H1 (cell line): ENCODE data around the gene SMIM35. TPM values are rescaled to one million over a fixed set of nuclear protein-coding genes. Genes with fewer than 3 reads are reported as not detected.

Source experiments
- CTCF ChIA-PET: fragments of 300-600 bp; sonication (Branson Sonifier 250); formaldehyde crosslinking; loops from one replicate; lab custom pipeline; 2021; ENCODE audit not compliant: partially characterized antibody; lab: Charles Lee
- POLR2A ChIA-PET: fragments of 300-600 bp; sonication (Branson Sonifier 250); formaldehyde crosslinking; loops from one replicate; lab custom pipeline; 2021; ENCODE audit warnings: inconsistent platforms; ENCODE audit not compliant: partially characterized antibody; lab: Charles Lee
- DNase-seq, 2 experiments: peaks; one replicate each; pipeline versions ENCODE4 v3.0.0 to v3.0.0-alpha.2; 2010 to 2022; ENCODE audit warnings: low spot score in 2 of 2, low read depth in 1 of 2, mixed read lengths in 1 of 2
- FAIRE-seq: peaks from 2 replicates; lab custom pipeline; 2011; peaks lifted over from hg19 to GRCh38; lab: Jason Lieb, UNC
- H2AFZ ChIP-seq: 2 replicates; pipeline ENCODE4 v1.8.1; 2012; ENCODE audit warnings: low read length, inconsistent platforms
- H2AK5ac ChIP-seq: 2 replicates; pipeline ENCODE4 v1.6.1; 2013; ENCODE audit warnings: low read depth, low read length
- H2BK120ac ChIP-seq: replicated peaks from 2 replicates; pipeline ENCODE3; 2013; ENCODE audit warnings: low read depth, low read length, inconsistent platforms
- H2BK12ac ChIP-seq: 2 replicates; pipeline ENCODE4 v1.6.1; 2013; ENCODE audit warnings: low read depth, low read length
- H2BK15ac ChIP-seq: 2 replicates; pipeline ENCODE4 v1.6.1; 2013; ENCODE audit warnings: low read length
- H2BK20ac ChIP-seq: 2 replicates; pipeline ENCODE4 v1.6.1; 2013; ENCODE audit warnings: low read length
- H2BK5ac ChIP-seq: 2 replicates; pipeline ENCODE4 v1.6.1; 2013; ENCODE audit warnings: low read depth, low read length
- H3K14ac ChIP-seq: 2 replicates; pipeline ENCODE4 v1.6.1; 2013; ENCODE audit warnings: inconsistent platforms; ENCODE audit not compliant: insufficient read length
- H3K18ac ChIP-seq: 2 replicates; pipeline ENCODE4 v1.6.1; 2013; ENCODE audit warnings: low read length; ENCODE audit errors: extremely low read depth
- H3K23ac ChIP-seq: 2 replicates; pipeline ENCODE4 v1.6.1; 2013; ENCODE audit warnings: inconsistent platforms; ENCODE audit not compliant: insufficient read length
- H3K23me2 ChIP-seq: 2 replicates; pipeline ENCODE4 v1.6.1; 2013; ENCODE audit warnings: low read depth, low read length
- H3K27ac ChIP-seq: 2 replicates; pipeline ENCODE4 v1.6.1; 2011; ENCODE audit warnings: low read depth, low read length, inconsistent platforms
- H3K27me3 ChIP-seq, 4 experiments: replicated peaks in 1 of 4; 1 replicate in 1 of 4; 2 replicates in 3 of 4; pipeline versions ENCODE4 v1.6.1 to v1.8.1; 2011 to 2013; ENCODE audit warnings: low read length in 3 of 4, mild to moderate bottlenecking in 3 of 4, inconsistent platforms in 2 of 4, mixed read lengths in 2 of 4, moderate library complexity in 1 of 4; ENCODE audit not compliant: control insufficient read depth in 3 of 4, insufficient read depth in 3 of 4; ENCODE audit errors: extremely low read depth in 1 of 4
- H3K36me3 ChIP-seq, 4 experiments: 2 replicates each; pipeline versions ENCODE4 v1.6.1 to v1.8.1; 2011 to 2013; ENCODE audit warnings: mild to moderate bottlenecking in 4 of 4, low read length in 3 of 4, moderate library complexity in 2 of 4, control low read depth in 1 of 4, inconsistent platforms in 1 of 4; ENCODE audit not compliant: insufficient read depth in 4 of 4, control insufficient read depth in 2 of 4
- H3K4ac ChIP-seq: replicated peaks from 2 replicates; pipeline ENCODE3; 2013; ENCODE audit warnings: low read length, low read depth, mixed read lengths, inconsistent platforms; ENCODE audit not compliant: insufficient read length
- H3K4me1 ChIP-seq, 4 experiments: replicated peaks in 1 of 4; 1 replicate in 1 of 4; 2 replicates in 3 of 4; pipeline versions ENCODE4 v1.6.1 to v1.8.1; 2011 to 2013; ENCODE audit warnings: low read length in 3 of 4, inconsistent platforms in 2 of 4, mixed read lengths in 1 of 4; ENCODE audit not compliant: insufficient read depth in 4 of 4, control insufficient read depth in 3 of 4
- H3K4me2 ChIP-seq, 2 experiments: 2 replicates each; pipeline versions ENCODE4 v1.6.1 to v1.8.1; 2011 to 2013; ENCODE audit warnings: low read depth in 2 of 2, low read length in 2 of 2, control low read depth in 1 of 2, inconsistent platforms in 1 of 2, mild to moderate bottlenecking in 1 of 2; ENCODE audit not compliant: insufficient read depth in 1 of 2
- H3K4me3 ChIP-seq, 4 experiments: fragments of 200-600, 300-600 bp in 1 of 4; sonication (generic), shearing (Covaris generic), sonication (Bioruptor Twin) in 1 of 4; 2 replicates each; pipeline versions ENCODE4 v1.5.1 to v1.8.1; 2011 to 2016; ENCODE audit warnings: low read length in 4 of 4, low read depth in 3 of 4, control low read depth in 2 of 4, inconsistent platforms in 2 of 4, mild to moderate bottlenecking in 2 of 4, mixed read lengths in 1 of 4, moderate library complexity in 1 of 4; ENCODE audit not compliant: insufficient read depth in 2 of 4; ENCODE audit errors: extremely low read depth in 1 of 4
- H3K56ac ChIP-seq: replicated peaks from 2 replicates; pipeline ENCODE3; 2013; ENCODE audit warnings: low read depth, mild to moderate bottlenecking, mixed read lengths, low read length, inconsistent platforms; ENCODE audit not compliant: insufficient read length
- H3K79me1 ChIP-seq: 2 replicates; pipeline ENCODE4 v1.6.1; 2013; ENCODE audit warnings: low read depth, low read length, control low read depth
- H3K79me2 ChIP-seq, 2 experiments: 2 replicates each; pipeline versions ENCODE4 v1.6.1 to v1.8.1; 2012 to 2013; ENCODE audit warnings: low read length in 2 of 2, mild to moderate bottlenecking in 2 of 2, inconsistent platforms in 1 of 2; ENCODE audit not compliant: insufficient read depth in 2 of 2, control insufficient read depth in 1 of 2
- H3K9ac ChIP-seq, 4 experiments: replicated peaks in 1 of 4; 1 replicate in 1 of 4; 2 replicates in 3 of 4; pipeline versions ENCODE4 v1.6.1 to v1.8.1; 2011 to 2013; ENCODE audit warnings: low read depth in 3 of 4, low read length in 3 of 4, control low read depth in 2 of 4, mild to moderate bottlenecking in 2 of 4, moderate library complexity in 2 of 4, inconsistent platforms in 1 of 4; ENCODE audit errors: extremely low read depth in 1 of 4
- H3K9me3 ChIP-seq, 2 experiments: 2 replicates each; pipeline versions ENCODE4 v1.6.1 to v1.8.1; 2012 to 2013; ENCODE audit warnings: mild to moderate bottlenecking in 2 of 2, moderate library complexity in 2 of 2, control low read depth in 1 of 2, inconsistent platforms in 1 of 2, low read depth in 1 of 2, low read length in 1 of 2, mixed read lengths in 1 of 2; ENCODE audit not compliant: insufficient read depth in 2 of 2
- H4K20me1 ChIP-seq, 2 experiments: replicated peaks in 1 of 2; 2 replicates each; pipeline versions ENCODE3 to v1.8.1; 2011 to 2013; ENCODE audit warnings: inconsistent platforms in 2 of 2, low read length in 2 of 2, mild to moderate bottlenecking in 1 of 2; ENCODE audit not compliant: insufficient read depth in 2 of 2, control insufficient read depth in 1 of 2
- H4K5ac ChIP-seq: 2 replicates; pipeline ENCODE4 v1.6.1; 2013; ENCODE audit warnings: low read length, low read depth, mixed read lengths, inconsistent platforms; ENCODE audit not compliant: insufficient read length
- H4K8ac ChIP-seq: 2 replicates; pipeline ENCODE4 v1.8.0; 2013; ENCODE audit warnings: mild to moderate bottlenecking, moderate library complexity, low read length, inconsistent platforms; ENCODE audit not compliant: insufficient read depth; ENCODE audit errors: extremely low read depth
- H4K91ac ChIP-seq: replicated peaks from 2 replicates; pipeline ENCODE3; 2013; ENCODE audit warnings: low read length, mixed read lengths, inconsistent platforms; ENCODE audit not compliant: insufficient read length
- CTBP2 ChIP-seq: IDR thresholded peaks from 2 replicates; pipeline ENCODE4 v1.7.0; 2011; ENCODE audit warnings: borderline replicate concordance, mild to moderate bottlenecking, moderate library complexity, mixed read lengths, low read length; ENCODE audit not compliant: insufficient read depth, insufficient read length
- EGR1 ChIP-seq: IDR thresholded peaks from 2 replicates; pipeline ENCODE4 v1.6.1; 2011; ENCODE audit warnings: low read depth, low read length, borderline replicate concordance
- KDM4A ChIP-seq: IDR thresholded peaks from one replicate; pipeline ENCODE4 v1.7.1; 2012; ENCODE audit warnings: low read depth, mild to moderate bottlenecking, moderate library complexity, low read length, inconsistent platforms; ENCODE audit not compliant: severe bottlenecking
- KDM5A ChIP-seq: fragments of 200-600 bp; IDR thresholded peaks from 2 replicates; pipeline ENCODE4 v1.7.1; 2012; ENCODE audit warnings: mild to moderate bottlenecking, low read length, inconsistent platforms, mixed read lengths
- NANOG ChIP-seq: IDR thresholded peaks from 2 replicates; pipeline ENCODE4 v1.6.1; 2011; ENCODE audit warnings: low read length, low read depth, mild to moderate bottlenecking, inconsistent platforms; ENCODE audit not compliant: insufficient read depth, poor library complexity, severe bottlenecking
- TEAD4 ChIP-seq: IDR thresholded peaks from 2 replicates; pipeline ENCODE4 v1.6.1; 2012; ENCODE audit warnings: low read depth, low read length, inconsistent platforms, mixed read lengths
- WGBS, 2 experiments: shearing (Covaris generic) in 1 of 2; methylation state at CpG; one replicate each; pipeline versions ENCODE4 v1.1.6 to v1.1.7; 2013 to 2015; ENCODE audit warnings: low lambda C conversion rate in 2 of 2, mixed read lengths in 2 of 2, inconsistent platforms in 1 of 2, low coverage in 1 of 2, missing lambda C conversion rate in 1 of 2; ENCODE audit not compliant: insufficient replicate concordance in 2 of 2, insufficient coverage in 1 of 2, insufficient read length in 1 of 2; ENCODE audit errors: extremely low coverage in 1 of 2, missing lambda C conversion rate in 1 of 2; 5-methylcytosine and 5-hydroxymethylcytosine counted together
- polyA plus RNA-seq, 7 experiments: library from polyadenylated mRNA; depleted of rRNA in 3 of 7; stranded (reverse) in 5 of 7; unstranded in 2 of 7; fragments of >200 nt in 5 of 7; fragments of 200-250 nt in 2 of 7; gene quantifications; 1 replicate in 5 of 7; 2 replicates in 1 of 7; 4 replicates in 1 of 7; pipeline versions ENCODE4 v1.2.1 to v1.2.3, GENCODE V29; 2011 to 2013; ENCODE audit warnings: missing spikeins in 2 of 7, mixed read lengths in 2 of 7
- total RNA-seq: library from RNA; stranded (reverse); fragmentation: NEBNext Ultra II Directional; extraction: Animal tissue kit (Norgen Biotek cat#: 25700); gene quantifications from 2 replicates; pipeline ENCODE4 v1.2.1, GENCODE V29; 2021

SMIM35 gene
- total and polyA plus RNA-seq, 2 of the 8 experiments (the other 6 are each of a cell fraction or from before 2014, with no cell fraction given), result not detected

GRCh38 chr11:118108513-118108912 is 21.8 kb upstream of the SMIM35 start:
- 0 out of 2 replicates have a peak overlapping the region, but pooled peaks have one; percentile 5 for H2AFZ ChIP-seq
- H3K14ac ChIP-seq, result no peak overlapping the region
- no peak overlapping the region for H4K91ac ChIP-seq
- DNase-seq, result no peak
- H2BK15ac ChIP-seq, result no peak overlapping the region
- no peak overlapping the region for H4K5ac ChIP-seq
- POLR2A ChIA-PET, result interaction anchor here (0.9 to 2.7 kb wide), 3 partner anchors 10 to 47 kb away, joined by 3 to 7 read pairs (median 5); no protein-coding TSS in a partner anchor
- WGBS, 2 experiments, result 69% methylated on average over 5 of the region's 5 CpGs; no CpG with 5 or more reads in 1 of the 2 experiments
- H3K4ac ChIP-seq, result no peak overlapping the region
- no peaks in the 10 kb centered on the region for H4K20me1 ChIP-seq
- H2AK5ac ChIP-seq, result no peak overlapping the region
- H3K4me2 ChIP-seq, result no peak overlapping the region
- H3K56ac ChIP-seq, result no peak overlapping the region
- FAIRE-seq, result no peak
- no peaks in the 10 kb centered on the region for H3K36me3 ChIP-seq
- H2BK5ac ChIP-seq, result peak overlapping the region; percentile 52; the same call in 1 of the 2 replicates
- H2BK12ac ChIP-seq, result 0 out of 2 replicates have a peak overlapping the region, but pooled peaks have one; percentile 68
- no peaks in the 10 kb centered on the region; the same call in 1 of the 2 replicates for H3K23me2 ChIP-seq
- no peak overlapping the region for H3K23ac ChIP-seq
- H3K27me3 ChIP-seq, result no peaks in the 10 kb centered on the region; a peak in 1 of 7 replicates
- H3K18ac ChIP-seq, result no peak overlapping the region
- no peak overlapping the region for H4K8ac ChIP-seq
- no peaks in the 10 kb centered on the region for H3K79me2 ChIP-seq
- peaks cover 0 to 3% (median under 1%) of the 10 kb centered on the region in 4 experiments; a peak in 4 of 7 replicates for H3K4me1 ChIP-seq
- H3K9ac ChIP-seq, result no peak overlapping the region
- peak; percentile 25; the same call in 1 of the 2 replicates for TF ChIP-seq EGR1
- no peak for TF ChIP-seq KDM4A
- no peak for TF ChIP-seq CTBP2
- no peak for TF ChIP-seq NANOG
- no peak for TF ChIP-seq KDM5A
- TF ChIP-seq TEAD4, result peak; percentile 69
- CTCF ChIA-PET, result interaction anchor here (0.6 to 1.5 kb wide), 2 partner anchors 19 to 66 kb away, joined by 3 to 5 read pairs; no protein-coding TSS in a partner anchor
- H2BK120ac ChIP-seq, result no peak overlapping the region
- no peak overlapping the region for H3K4me3 ChIP-seq
- no peaks in the 10 kb centered on the region for H3K79me1 ChIP-seq
- no peak overlapping the region for H2BK20ac ChIP-seq
- H3K9me3 ChIP-seq, result no peaks in the 10 kb centered on the region
- no peak overlapping the region for H3K27ac ChIP-seq
